GM18951 (cell line): ENCODE measurements around the gene ACRV1.

ENCODE experiments used
- POLR2A ChIP-seq: IDR thresholded peaks from 4 replicates; pipeline ENCODE4 v1.6.1; 2011; ENCODE audit warnings: mild to moderate bottlenecking; ENCODE audit not compliant: insufficient read length, insufficient read depth; ENCODE audit errors: extremely low read depth
- in situ Hi-C: fragments of 300-500 bp; cut with MboI; formaldehyde crosslinking; loops from one replicate; pipeline ENCODE4 v1.12.0; 2022; ENCODE audit warnings: low sequenced_read_pairs, mixed read lengths, inconsistent platforms; ENCODE audit not compliant: unreplicated experiment

ACRV1 gene

GRCh38 chr11:125679837-125680236, 810 bp downstream of the ACRV1 start:
- in situ Hi-C loops = no loop called here
- no peak for TF ChIP-seq POLR2A

DNA sequence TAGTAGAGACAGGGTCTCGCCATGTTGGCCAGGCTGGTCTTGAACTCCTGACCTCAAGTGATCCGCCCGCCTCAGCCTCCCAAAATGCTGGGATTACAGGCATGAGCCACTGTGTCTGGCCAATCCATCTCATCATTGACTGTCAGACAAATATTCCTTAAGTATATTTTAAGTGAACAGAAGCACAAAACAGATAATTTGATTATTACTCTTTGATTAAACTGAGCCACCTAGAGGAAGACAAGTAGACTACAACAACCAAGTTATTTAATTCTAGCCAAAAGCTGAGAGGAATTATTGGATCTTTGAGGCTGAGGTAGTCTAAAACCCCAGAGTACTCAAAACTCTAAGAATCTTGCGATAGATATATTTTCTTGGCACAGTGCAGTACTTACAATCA, 1.2 kb downstream of the ACRV1 start:
- TF ChIP-seq POLR2A = no peak
- in situ Hi-C loops = no loop called here

DNA sequence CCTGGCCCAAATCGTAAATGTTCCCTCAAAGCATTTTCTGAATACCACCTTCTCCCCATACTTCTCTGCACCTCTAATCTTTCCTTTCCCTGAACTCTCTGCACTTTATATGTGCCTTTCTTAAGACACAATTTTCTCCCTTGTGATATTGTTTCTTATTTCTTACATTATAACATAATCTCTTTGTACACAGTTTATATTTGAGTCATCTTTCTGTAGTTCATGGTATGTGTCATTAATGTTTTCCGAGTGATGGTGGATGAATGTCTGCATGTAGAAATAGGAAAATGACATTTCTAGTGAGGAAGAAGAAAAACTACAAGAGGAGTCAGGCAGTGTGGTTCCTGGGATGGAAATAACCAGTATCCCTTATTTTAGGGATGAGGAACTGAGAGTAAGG, 5.5 kb downstream of the ACRV1 start:
- in situ Hi-C loops = no loop called here
- TF ChIP-seq POLR2A = no peak

DNA sequence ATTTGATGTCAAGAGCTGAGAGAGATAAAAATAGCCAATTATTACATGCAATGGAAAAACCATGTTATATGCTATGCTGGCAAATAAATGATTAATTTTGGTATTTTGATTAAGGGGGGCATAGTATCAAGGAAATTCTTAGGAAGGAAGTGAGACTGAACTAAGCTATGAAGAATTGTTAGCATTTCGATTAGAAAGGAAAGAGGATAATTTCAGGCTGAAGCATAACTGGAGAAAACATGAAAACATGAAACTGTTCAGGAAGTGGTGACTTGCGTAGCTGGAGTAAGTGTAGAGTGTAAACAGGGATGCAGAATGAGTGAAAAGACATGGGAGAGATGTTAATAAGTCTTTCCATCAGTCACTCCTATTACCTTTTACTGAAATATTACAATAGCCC, 6.4 kb downstream of the ACRV1 start:
- in situ Hi-C loops = no loop called here
- TF ChIP-seq POLR2A = no peak

DNA sequence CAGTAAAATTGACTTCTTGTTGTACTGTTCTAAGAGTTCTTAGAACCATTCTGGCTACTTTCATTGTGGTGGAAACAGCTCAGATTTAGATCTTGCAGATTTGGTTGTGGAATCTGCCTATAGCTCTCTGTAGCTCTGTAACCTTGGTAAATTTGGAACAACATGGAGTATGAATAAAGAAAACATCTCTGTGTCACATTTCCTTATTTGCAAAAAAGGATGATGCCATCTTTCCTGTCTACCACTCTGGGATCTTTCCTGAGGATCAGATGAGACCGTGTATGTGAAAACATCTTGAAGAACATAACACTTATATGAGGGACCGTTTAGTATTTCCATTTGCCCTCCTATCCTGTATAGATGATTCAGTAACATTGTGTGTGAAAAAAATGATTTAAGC, 9.1 kb downstream of the ACRV1 start:
- TF ChIP-seq POLR2A = no peak
- in situ Hi-C loops = no loop called here

- TF ChIP-seq POLR2A = no peak
These were observed 10.5 kb downstream of the ACRV1 start for GRCh38 chr11:125670172-125670571.

GRCh38 chr11:125667151-125667550, 13.5 kb downstream of the ACRV1 start:
- in situ Hi-C loops = no loop called here
- no peak for TF ChIP-seq POLR2A

More at GRCh38 chr11:125670172-125670571, 10.5 kb downstream of the ACRV1 start:
- in situ Hi-C loops = no loop called here

DNA sequence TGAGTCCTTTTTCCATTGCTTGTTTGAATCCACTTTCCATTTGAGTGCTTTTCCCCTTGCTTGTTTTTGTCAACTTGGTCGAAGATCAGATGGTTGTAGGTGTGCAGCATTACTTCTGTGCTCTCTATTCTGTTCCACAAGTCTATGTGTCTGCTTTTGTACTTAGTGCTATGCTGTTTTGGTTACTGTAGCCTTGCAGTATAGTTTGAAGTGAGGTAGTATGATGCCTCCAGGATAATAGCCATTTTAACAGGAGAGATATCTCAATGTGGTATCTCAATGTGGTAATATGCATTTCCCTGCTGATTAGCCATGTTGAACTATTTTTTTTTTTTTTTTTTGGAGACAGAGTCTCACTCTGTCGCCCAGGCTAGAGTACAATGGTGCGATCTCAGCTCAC, 16.7 kb downstream of the ACRV1 start:
- in situ Hi-C loops = no loop called here
- no peak for TF ChIP-seq POLR2A

DNA sequence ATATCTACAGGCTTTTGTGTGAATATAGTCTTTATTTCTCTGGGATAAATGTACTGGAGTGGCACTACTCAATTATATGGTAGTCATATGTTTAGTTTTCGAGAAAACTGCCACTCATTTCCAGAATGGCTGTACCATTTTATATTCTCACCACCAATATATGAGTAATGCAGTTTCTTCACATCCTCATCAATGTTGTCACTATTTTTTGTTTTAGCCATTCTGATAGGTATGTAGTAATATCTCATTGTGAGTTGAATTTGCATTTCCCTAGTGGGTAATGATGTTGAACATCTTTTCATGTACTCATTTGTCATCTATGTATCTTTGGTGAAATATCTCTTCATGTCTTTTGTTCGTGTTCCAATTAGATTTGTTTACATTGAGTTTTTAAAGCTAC, 18.0 kb downstream of the ACRV1 start:
- no peak for TF ChIP-seq POLR2A
- in situ Hi-C loops = no loop called here

DNA sequence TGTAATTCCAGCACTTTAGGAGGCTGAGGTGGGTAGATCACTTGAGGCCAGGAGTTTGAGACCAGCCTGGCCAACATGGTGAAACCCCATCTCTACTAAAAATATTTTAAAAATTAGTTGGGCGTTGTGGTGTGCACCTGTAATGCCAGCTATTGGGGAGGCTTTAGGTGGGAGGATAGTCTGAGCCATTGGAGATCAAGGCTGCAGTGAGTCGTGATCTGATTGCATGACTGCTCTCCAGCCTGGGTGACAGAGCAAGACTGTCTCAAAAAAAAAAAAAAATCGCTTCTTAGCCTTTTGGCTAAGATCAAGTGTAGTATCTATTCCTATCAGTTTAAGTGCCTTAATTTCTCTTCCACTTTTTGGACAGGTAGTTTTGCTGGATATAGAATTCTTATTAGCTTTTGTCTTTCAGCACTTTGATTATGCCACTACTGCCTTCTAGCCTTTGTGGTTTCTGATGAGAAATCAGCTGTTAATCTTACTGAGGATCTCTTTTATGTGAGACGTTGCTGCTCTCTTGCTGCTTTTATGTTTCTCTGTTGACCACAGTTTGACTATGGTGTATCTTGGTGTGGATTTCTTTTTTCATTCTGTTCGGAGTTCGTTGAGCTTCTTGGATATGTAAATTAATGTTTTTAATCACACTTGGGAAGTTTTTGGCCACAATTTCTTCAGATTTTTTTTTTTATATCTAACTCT, 31.0 kb downstream of the ACRV1 start:
- in situ Hi-C loops = no loop called here
- TF ChIP-seq POLR2A = no peak

GRCh38 chr11:125645871-125646270, 34.8 kb downstream of the ACRV1 start:
- TF ChIP-seq POLR2A = no peak
- in situ Hi-C loops = no loop called here

- in situ Hi-C loops = no loop called here
- TF ChIP-seq POLR2A = no peak
These were observed 42.3 kb downstream of the ACRV1 start for GRCh38 chr11:125638315-125638714.

DNA sequence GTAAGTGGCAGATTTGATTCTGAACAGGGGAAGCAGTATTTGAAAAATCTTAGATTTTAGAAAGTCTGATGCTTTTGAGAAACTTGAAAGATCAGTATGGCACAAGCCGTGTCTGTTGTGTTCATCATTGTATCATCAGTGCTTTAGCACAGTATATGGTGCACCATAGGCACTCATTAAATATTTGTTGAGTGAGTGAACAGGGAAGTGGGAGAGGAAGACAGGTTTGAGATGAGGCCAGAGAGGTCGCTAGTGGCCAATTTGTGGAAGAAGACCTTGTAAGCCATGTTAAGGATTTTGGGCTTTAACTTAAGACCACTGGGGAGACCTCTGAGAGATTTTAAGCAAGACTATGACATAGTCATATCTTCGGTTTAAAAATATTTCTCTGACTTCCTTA, 42.8 kb downstream of the ACRV1 start:
- TF ChIP-seq POLR2A = no peak

DNA sequence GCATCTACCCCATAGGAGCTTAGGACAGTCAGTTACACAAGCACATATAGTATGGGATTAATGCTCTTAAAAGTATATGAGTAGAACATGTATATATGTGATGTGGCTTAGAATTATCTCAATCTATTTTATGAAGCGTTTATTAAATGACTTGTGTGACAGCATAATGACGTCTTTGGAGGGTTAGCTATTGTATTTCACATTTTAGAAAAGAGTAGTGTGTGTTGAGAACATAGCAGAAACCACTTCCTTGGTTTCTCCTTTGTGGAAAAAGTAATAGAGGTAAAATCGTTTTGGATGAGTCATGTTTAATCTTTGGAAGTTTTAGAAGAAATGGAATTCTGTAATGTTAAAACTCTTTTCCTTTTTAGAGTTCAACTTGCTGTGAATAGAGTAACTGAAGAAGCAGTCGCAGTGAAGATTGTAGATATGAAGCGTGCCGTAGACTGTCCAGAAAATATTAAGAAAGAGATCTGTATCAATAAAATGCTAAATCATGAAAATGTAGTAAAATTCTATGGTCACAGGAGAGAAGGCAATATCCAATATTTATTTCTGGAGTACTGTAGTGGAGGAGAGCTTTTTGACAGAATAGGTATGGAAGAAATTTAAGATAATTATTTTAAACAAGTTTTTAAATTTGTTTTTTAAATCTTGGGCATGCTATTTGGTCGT, 53.3 kb downstream of the ACRV1 start:
- TF ChIP-seq POLR2A = no peak
- in situ Hi-C loops = no loop called here

More for the DNA sequence above, 42.8 kb downstream of the ACRV1 start:
- in situ Hi-C loops = no loop called here
